Parathyroid adenoma (tissue), 2 donors: ENCODE measurements around the gene UGT2B7.

Experiments
- H2AFZ ChIP-seq: fragments of 300-600 bp; sonication (generic); one replicate; pipeline ENCODE4 v1.7.0; 2017; ENCODE audit warnings: antibody characterized with exemption, mild to moderate bottlenecking
- H3K27ac ChIP-seq: fragments of 300-600 bp; sonication (generic); one replicate; pipeline ENCODE4 v1.7.0; 2017
- H3K27me3 ChIP-seq: fragments of 300-600 bp; sonication (generic); one replicate; pipeline ENCODE4 v1.7.0; 2017; ENCODE audit warnings: low read length; ENCODE audit not compliant: control insufficient read depth, insufficient read depth
- H3K36me3 ChIP-seq: fragments of 300-600 bp; sonication (generic); one replicate; pipeline ENCODE4 v1.7.0; 2017; ENCODE audit warnings: low read length; ENCODE audit not compliant: control insufficient read depth, insufficient read depth
- H3K4me1 ChIP-seq: fragments of 300-600 bp; sonication (generic); one replicate; pipeline ENCODE4 v1.7.0; 2017; ENCODE audit warnings: control low read depth
- H3K4me2 ChIP-seq: fragments of 300-600 bp; sonication (generic); one replicate; pipeline ENCODE4 v1.7.0; 2017; ENCODE audit warnings: low read length
- H3K4me3 ChIP-seq: fragments of 300-600 bp; sonication (generic); one replicate; pipeline ENCODE4 v1.7.0; 2017; ENCODE audit warnings: low read depth, low read length
- H3K79me2 ChIP-seq: fragments of 300-600 bp; sonication (generic); one replicate; pipeline ENCODE4 v1.7.0; 2017; ENCODE audit warnings: control low read depth
- H3K9ac ChIP-seq: fragments of 300-600 bp; sonication (generic); one replicate; pipeline ENCODE4 v1.7.0; 2017; ENCODE audit warnings: mild to moderate bottlenecking
- H3K9me3 ChIP-seq: fragments of 300-600 bp; sonication (generic); one replicate; pipeline ENCODE4 v1.7.0; 2017; ENCODE audit warnings: low read length; ENCODE audit not compliant: control insufficient read depth
- TF ChIP-seq, protein P1 (sequence below): fragments of 300-600 bp; sonication (generic); IDR thresholded peaks from one replicate; pipeline ENCODE4 v1.7.0; 2017; ENCODE audit warnings: antibody characterized with exemption, mild to moderate bottlenecking
- donor health status: primary hyperparathyroidism.

The UGT2B7 gene

DNA sequence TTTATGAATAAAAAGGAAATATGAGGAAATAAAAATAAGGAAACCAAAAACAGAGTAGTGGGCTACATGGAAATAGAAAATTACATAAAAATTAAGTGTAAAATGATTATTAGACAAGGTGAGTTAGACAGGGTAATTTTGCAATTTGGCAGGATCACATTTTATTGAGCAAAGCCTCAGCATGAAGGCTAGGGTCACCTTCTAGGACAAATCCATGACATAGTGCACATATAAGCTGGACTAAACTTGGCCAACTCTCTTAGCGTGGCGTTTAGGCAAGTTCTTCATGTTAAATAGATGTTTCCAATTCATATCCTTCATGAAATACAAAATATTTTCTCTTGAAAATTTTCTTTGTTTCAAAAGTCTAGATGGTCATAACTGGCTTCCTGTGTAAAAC is 25.7 kb upstream of the UGT2B7 start:
- H2AFZ ChIP-seq = no peak overlapping the region
- no peak overlapping the region for H3K27ac ChIP-seq
- H3K36me3 ChIP-seq = no peaks in the 10 kb centered on the region
- no peaks in the 10 kb centered on the region for H3K79me2 ChIP-seq
- H3K9me3 ChIP-seq = no peaks in the 10 kb centered on the region
- H3K27me3 ChIP-seq = no peaks in the 10 kb centered on the region
- no peak overlapping the region for H3K4me3 ChIP-seq
- H3K4me2 ChIP-seq = no peak overlapping the region
- no peak overlapping the region for H3K9ac ChIP-seq
- TF ChIP-seq, protein P1, sequence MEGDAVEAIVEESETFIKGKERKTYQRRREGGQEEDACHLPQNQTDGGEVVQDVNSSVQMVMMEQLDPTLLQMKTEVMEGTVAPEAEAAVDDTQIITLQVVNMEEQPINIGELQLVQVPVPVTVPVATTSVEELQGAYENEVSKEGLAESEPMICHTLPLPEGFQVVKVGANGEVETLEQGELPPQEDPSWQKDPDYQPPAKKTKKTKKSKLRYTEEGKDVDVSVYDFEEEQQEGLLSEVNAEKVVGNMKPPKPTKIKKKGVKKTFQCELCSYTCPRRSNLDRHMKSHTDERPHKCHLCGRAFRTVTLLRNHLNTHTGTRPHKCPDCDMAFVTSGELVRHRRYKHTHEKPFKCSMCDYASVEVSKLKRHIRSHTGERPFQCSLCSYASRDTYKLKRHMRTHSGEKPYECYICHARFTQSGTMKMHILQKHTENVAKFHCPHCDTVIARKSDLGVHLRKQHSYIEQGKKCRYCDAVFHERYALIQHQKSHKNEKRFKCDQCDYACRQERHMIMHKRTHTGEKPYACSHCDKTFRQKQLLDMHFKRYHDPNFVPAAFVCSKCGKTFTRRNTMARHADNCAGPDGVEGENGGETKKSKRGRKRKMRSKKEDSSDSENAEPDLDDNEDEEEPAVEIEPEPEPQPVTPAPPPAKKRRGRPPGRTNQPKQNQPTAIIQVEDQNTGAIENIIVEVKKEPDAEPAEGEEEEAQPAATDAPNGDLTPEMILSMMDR = no peak
- no peaks in the 10 kb centered on the region for H3K4me1 ChIP-seq

DNA sequence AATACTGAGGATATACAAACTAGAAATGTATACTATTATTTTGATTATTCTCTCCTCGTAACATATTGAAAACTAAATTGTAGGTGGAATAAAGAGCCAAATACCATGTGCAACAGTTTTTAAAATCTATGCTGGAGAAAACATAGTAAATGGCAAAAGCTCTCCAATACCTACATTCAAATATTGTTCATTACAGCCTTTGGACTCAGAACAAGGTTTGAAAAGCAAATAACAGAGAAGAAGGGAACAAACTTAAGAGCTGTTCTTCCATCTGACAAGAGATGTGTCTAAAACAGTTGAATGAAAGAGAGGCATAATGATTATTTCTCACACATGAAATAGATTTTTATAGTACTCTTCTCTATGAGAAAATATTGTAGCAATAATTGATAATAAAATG is 25.0 kb upstream of the UGT2B7 start:
- no peaks in the 10 kb centered on the region for H3K9me3 ChIP-seq

DNA sequence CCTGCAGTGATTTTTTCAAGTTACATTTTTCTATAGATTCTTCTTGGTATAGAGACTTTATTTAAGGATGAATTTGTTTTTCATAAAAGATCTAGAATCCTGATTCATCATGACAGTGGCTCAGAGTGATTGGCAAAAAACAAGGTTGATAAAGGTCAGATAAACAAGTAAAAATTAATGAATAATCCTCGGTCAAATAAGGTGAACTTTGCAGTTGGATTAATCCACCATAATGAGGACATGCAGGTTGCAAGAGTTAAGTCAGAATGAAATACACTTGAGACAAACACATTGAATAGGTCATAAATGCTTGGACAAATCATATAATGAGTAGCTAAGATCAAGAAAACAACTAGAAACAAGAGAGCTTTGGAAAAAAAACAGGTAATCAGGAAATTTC is 22.9 kb upstream of the UGT2B7 start:
- no peak overlapping the region for H3K27ac ChIP-seq
- H2AFZ ChIP-seq = no peak overlapping the region
- H3K9ac ChIP-seq = no peak overlapping the region
- no peaks in the 10 kb centered on the region for H3K27me3 ChIP-seq
- no peaks in the 10 kb centered on the region for H3K9me3 ChIP-seq
- no peaks in the 10 kb centered on the region for H3K36me3 ChIP-seq
- H3K4me2 ChIP-seq = no peak overlapping the region
- H3K4me1 ChIP-seq = no peaks in the 10 kb centered on the region
- H3K79me2 ChIP-seq = no peaks in the 10 kb centered on the region
- H3K4me3 ChIP-seq = no peak overlapping the region
- TF ChIP-seq, protein P1 = no peak

More for the DNA sequence above, 25.0 kb upstream of the UGT2B7 start:
- H3K9ac ChIP-seq = no peak overlapping the region
- TF ChIP-seq, protein P1 = no peak
- H2AFZ ChIP-seq = no peak overlapping the region
- no peak overlapping the region for H3K4me3 ChIP-seq
- H3K4me1 ChIP-seq = no peaks in the 10 kb centered on the region
- H3K36me3 ChIP-seq = no peaks in the 10 kb centered on the region
- no peaks in the 10 kb centered on the region for H3K27me3 ChIP-seq
- no peak overlapping the region for H3K27ac ChIP-seq
- H3K79me2 ChIP-seq = no peaks in the 10 kb centered on the region
- H3K4me2 ChIP-seq = no peak overlapping the region

DNA sequence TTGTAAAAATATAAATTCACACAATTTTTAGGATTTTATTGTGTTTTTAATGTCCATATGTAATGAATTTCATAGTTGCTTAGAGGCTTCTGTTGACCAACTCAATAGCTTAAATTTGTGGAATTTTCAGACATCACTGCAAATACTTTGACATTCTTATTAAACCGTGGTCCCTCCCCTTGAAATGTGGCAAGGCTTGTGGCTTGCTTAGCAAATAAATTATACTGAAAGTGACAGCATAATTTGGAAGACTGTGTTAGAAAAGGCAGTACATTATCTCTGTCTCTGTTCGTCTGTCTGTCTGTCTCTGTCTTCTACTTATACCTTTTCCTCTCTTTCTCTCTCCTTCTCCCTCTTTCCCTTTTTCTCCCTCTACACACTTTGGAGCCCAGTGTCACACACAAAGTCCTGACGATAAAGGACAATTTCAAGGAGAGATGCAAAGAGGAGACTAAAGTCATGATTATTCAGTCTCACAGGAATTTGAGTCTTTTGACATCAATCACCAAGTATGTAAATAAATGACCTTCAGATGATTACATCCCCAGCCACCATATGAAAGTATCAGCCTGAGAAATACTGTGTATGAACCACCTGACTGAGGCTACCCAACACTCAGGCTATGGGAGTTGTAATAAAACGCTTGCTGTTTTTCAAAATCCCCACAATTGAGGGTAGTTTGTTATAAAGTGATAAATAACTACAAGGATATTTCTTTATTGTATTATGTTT is 21.0 kb upstream of the UGT2B7 start:
- no peak overlapping the region for H3K4me2 ChIP-seq
- H3K4me3 ChIP-seq = no peak overlapping the region
- no peak overlapping the region for H3K9ac ChIP-seq
- no peaks in the 10 kb centered on the region for H3K4me1 ChIP-seq
- H3K36me3 ChIP-seq = no peaks in the 10 kb centered on the region
- no peaks in the 10 kb centered on the region for H3K79me2 ChIP-seq
- no peaks in the 10 kb centered on the region for H3K9me3 ChIP-seq
- TF ChIP-seq, protein P1 = no peak
- no peak overlapping the region for H2AFZ ChIP-seq
- H3K27ac ChIP-seq = no peak overlapping the region
- no peaks in the 10 kb centered on the region for H3K27me3 ChIP-seq

DNA sequence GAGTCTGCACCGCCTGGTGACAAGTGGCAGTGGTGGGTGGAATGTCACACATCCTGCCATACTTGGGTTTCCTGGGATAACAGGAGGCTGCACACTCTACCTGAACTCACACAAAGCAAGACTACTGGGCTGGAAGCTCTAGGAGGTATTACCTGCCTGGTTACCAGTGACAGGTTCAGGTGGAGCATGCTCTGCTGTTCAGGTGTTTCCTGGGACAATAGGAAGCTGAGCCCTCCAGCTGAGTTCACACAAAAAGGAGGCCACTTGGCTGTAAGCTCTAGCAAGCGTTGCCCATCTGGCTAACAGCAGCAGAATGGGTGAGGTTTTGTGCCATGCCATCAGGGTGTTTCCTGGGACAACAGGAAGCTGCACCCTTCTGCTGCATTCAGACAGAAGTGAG is 17.4 kb upstream of the UGT2B7 start:
- H3K4me2 ChIP-seq = no peak overlapping the region
- no peaks in the 10 kb centered on the region for H3K36me3 ChIP-seq
- TF ChIP-seq, protein P1 = no peak
- no peaks in the 10 kb centered on the region for H3K27me3 ChIP-seq
- no peaks in the 10 kb centered on the region for H3K4me1 ChIP-seq
- H3K9ac ChIP-seq = no peak overlapping the region
- H3K27ac ChIP-seq = no peak overlapping the region
- no peaks in the 10 kb centered on the region for H3K79me2 ChIP-seq
- no peaks in the 10 kb centered on the region for H3K9me3 ChIP-seq
- H3K4me3 ChIP-seq = no peak overlapping the region
- no peak overlapping the region for H2AFZ ChIP-seq
